OCI-LY1 (cell line): Measurements from ENCODE around the gene SAE1.
"Not testable (repeated sequence)": the region's sequence is repeated elsewhere in the genome, so short reads cannot be mapped to it uniquely, and the experiment has no call there.

Experiments
- H2AFZ ChIP-seq: fragments of 200-600 bp; sonication (generic), shearing (Covaris generic); 2 replicates; pipeline ENCODE4 v1.6.0; 2014; ENCODE audit warnings: antibody characterized with exemption, mild to moderate bottlenecking, low read length
- H3F3A ChIP-seq: fragments of 200-600 bp; sonication (generic), shearing (Covaris generic); 2 replicates; pipeline ENCODE4 v1.6.0; 2014; ENCODE audit warnings: mild to moderate bottlenecking, antibody characterized with exemption, low read length, moderate library complexity; ENCODE audit not compliant: insufficient read depth
- H3K27ac ChIP-seq: fragments of 200-600 bp; sonication (generic); 2 replicates; pipeline ENCODE4 v1.5.1; 2014; ENCODE audit warnings: low read length, mixed run types, mild to moderate bottlenecking, low read depth; ENCODE audit not compliant: poor library complexity, severe bottlenecking
- H3K27me3 ChIP-seq: fragments of 200-600 bp; sonication (generic); 2 replicates; pipeline ENCODE4 v1.6.0; 2014; ENCODE audit warnings: antibody characterized with exemption, mild to moderate bottlenecking, low read length, moderate library complexity; ENCODE audit not compliant: insufficient read depth
- H3K36me3 ChIP-seq: fragments of 200-600 bp; sonication (generic); 2 replicates; pipeline ENCODE4 v1.6.1; 2014; ENCODE audit warnings: mild to moderate bottlenecking, antibody characterized with exemption, low read length, moderate library complexity, mixed read lengths; ENCODE audit not compliant: insufficient read depth
- H3K4me1 ChIP-seq: fragments of 200-600 bp; sonication (generic); 2 replicates; pipeline ENCODE4 v1.5.1; 2014; ENCODE audit warnings: mild to moderate bottlenecking, low read length, moderate library complexity; ENCODE audit not compliant: insufficient read depth, severe bottlenecking
- H3K4me2 ChIP-seq: fragments of 200-600 bp; sonication (generic), shearing (Covaris generic); 2 replicates; pipeline ENCODE4 v1.6.1; 2014; ENCODE audit warnings: low read length
- H3K4me3 ChIP-seq: fragments of 200-600 bp; sonication (generic); 2 replicates; pipeline ENCODE4 v1.5.1; 2014; ENCODE audit warnings: low read length, low read depth, mild to moderate bottlenecking, mixed read lengths; ENCODE audit not compliant: poor library complexity, severe bottlenecking
- H3K79me2 ChIP-seq: fragments of 200-600 bp; shearing (Covaris generic); 2 replicates; pipeline ENCODE4 v1.6.1; 2016; ENCODE audit warnings: mixed run types, low read length, mixed read lengths; ENCODE audit not compliant: insufficient read depth
- H3K9ac ChIP-seq: fragments of 200-600 bp; sonication (generic), shearing (Covaris generic); 2 replicates; pipeline ENCODE4 v1.6.1; 2014; ENCODE audit warnings: mild to moderate bottlenecking, low read length, mixed read lengths
- H3K9me2 ChIP-seq: fragments of 200-600 bp; sonication (generic), shearing (Covaris generic); 2 replicates; pipeline ENCODE4 v1.6.1; 2014; ENCODE audit warnings: low read depth, mild to moderate bottlenecking, low read length, mixed read lengths
- H3K9me3 ChIP-seq: fragments of 200-600 bp; shearing (Covaris generic); 2 replicates; pipeline ENCODE4 v1.6.1; 2014; ENCODE audit warnings: low read length, mixed read lengths
- H4K20me1 ChIP-seq: fragments of 200-600 bp; sonication (generic), shearing (Covaris generic); 2 replicates; pipeline ENCODE4 v1.6.0; 2016; ENCODE audit warnings: mild to moderate bottlenecking, low read length; ENCODE audit not compliant: insufficient read depth
- EZH2 ChIP-seq: fragments of 200-600 bp; sonication (generic), shearing (Covaris generic); IDR thresholded peaks from 2 replicates; pipeline ENCODE4 v1.8.0; 2017; ENCODE audit warnings: borderline replicate concordance, mixed run types, mild to moderate bottlenecking, antibody characterized with exemption, low read length, moderate library complexity, mixed read lengths
- TF ChIP-seq, protein P1 (sequence below): fragments of 200-600 bp; sonication (generic), shearing (Covaris generic); IDR thresholded peaks from 2 replicates; pipeline ENCODE4 v1.5.1; 2017; ENCODE audit warnings: mild to moderate bottlenecking, antibody characterized with exemption, low read length, moderate library complexity, mixed read lengths

The SAE1 gene

DNA sequence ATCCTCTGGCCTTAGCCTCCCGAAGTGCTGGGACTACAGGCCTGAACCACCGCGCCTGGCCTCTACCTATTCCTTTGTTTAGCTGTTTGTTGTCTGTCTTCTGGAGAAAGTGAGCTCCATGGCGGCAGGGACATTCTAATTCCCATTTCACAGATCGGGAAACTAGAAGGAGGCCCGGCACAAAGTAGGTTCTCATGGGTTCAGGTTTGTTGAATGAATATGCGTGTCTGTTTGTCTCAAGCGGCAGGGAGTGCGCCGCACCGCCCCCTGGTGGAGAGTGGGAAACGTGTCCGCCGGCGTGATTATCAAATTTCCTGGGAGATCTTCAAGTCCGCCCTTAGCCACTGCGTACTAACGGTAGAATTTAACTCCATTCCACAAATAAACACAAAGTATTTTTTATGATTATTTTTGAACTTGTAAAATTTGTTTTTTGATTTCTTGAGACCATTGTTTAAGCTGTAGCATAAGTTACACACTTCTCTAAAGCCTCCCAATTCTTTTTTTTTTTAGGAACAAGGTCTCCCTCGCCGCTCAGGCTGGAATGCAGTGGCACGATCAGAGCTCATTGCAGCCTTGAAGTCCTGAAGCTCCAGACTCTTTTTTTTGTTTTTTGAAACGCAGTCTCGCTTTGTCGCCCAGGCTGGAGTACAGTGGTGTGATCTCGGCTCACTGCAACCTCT is 116.8 kb downstream of the SAE1 start:
- H3K27ac ChIP-seq = no peak overlapping the region
- no peaks in the 10 kb centered on the region for H3K79me2 ChIP-seq
- H3K36me3 ChIP-seq = no peaks in the 10 kb centered on the region
- H3K9me2 ChIP-seq = no peaks in the 10 kb centered on the region
- no peak for TF ChIP-seq EZH2
- TF ChIP-seq, protein P1, sequence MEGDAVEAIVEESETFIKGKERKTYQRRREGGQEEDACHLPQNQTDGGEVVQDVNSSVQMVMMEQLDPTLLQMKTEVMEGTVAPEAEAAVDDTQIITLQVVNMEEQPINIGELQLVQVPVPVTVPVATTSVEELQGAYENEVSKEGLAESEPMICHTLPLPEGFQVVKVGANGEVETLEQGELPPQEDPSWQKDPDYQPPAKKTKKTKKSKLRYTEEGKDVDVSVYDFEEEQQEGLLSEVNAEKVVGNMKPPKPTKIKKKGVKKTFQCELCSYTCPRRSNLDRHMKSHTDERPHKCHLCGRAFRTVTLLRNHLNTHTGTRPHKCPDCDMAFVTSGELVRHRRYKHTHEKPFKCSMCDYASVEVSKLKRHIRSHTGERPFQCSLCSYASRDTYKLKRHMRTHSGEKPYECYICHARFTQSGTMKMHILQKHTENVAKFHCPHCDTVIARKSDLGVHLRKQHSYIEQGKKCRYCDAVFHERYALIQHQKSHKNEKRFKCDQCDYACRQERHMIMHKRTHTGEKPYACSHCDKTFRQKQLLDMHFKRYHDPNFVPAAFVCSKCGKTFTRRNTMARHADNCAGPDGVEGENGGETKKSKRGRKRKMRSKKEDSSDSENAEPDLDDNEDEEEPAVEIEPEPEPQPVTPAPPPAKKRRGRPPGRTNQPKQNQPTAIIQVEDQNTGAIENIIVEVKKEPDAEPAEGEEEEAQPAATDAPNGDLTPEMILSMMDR = peak; percentile 92
- peaks cover 20% of the 10 kb centered on the region for H3K4me1 ChIP-seq
- H3K27me3 ChIP-seq = no peaks in the 10 kb centered on the region
- H4K20me1 ChIP-seq = no peaks in the 10 kb centered on the region
- no peak overlapping the region for H2AFZ ChIP-seq
- peaks cover 5% of the 10 kb centered on the region; the same call in 1 of the 2 replicates for H3F3A ChIP-seq
- no peak overlapping the region for H3K4me2 ChIP-seq
- no peak overlapping the region for H3K9ac ChIP-seq
- H3K4me3 ChIP-seq = no peak overlapping the region
- H3K9me3 ChIP-seq = no peaks in the 10 kb centered on the region

DNA sequence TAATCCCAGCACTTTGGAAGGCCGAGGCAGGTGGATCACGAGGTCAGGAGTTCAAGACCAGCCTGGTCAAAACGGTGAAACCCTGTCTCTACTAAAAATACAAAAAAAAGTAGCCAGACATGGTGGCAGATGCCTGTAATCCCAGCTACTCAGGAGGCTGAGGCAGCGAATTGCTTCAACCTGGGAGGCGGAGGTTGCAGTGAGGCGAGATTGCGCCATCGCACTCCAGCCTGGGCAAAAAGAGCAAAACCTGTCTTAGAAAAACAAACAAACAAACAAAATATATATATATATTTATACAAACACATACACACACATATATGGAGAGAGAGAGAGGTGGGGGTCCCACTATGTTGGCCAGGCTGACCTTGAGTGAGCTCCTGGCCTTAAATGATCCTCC is 122.4 kb downstream of the SAE1 start:
- H3K4me2 ChIP-seq, H3K9me3 ChIP-seq, H3K27me3 ChIP-seq, H3K79me2 ChIP-seq, H3K9ac ChIP-seq, H3K9me2 ChIP-seq, H3K27ac ChIP-seq, H2AFZ ChIP-seq, H3K4me3 ChIP-seq, H3K36me3 ChIP-seq, H4K20me1 ChIP-seq, H3F3A ChIP-seq: not testable (repeated sequence)
- peaks cover 12% of the 10 kb centered on the region for H3K4me1 ChIP-seq

DNA sequence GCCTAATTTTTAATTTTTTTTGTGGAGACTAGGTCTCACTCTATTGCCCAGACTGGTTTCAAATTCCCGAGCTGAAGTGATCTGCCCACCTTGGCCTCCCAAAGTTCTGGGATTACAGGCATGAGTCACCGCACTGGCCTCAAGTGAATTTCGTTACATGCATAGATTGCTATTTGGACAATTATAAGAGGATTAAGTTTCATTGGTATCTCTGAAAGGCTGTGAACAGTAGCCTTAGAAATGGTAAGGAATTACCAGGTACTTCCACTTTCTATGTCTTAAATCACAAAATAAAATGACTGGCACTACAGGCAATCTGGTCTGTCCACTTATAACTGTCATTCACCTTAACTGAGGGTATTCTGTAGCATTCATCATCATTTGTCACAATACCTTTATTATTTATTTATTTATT is 122.8 kb downstream of the SAE1 start:
- Histone ChIP-seq H3K9me2 (no peaks in the 10 kb centered on the region), H2AFZ (no peak overlapping the region), H3K27ac (no peak overlapping the region), H3K4me1 (peaks cover 16% of the 10 kb centered on the region), H3K9ac (no peak overlapping the region), H3K9me3 (no peaks in the 10 kb centered on the region), H3K4me3 (no peak overlapping the region), H3K79me2 (no peaks in the 10 kb centered on the region), H4K20me1 (no peaks in the 10 kb centered on the region), H3F3A (no peaks in the 10 kb centered on the region), H3K4me2 (no peak overlapping the region), H3K36me3 (no peaks in the 10 kb centered on the region), H3K27me3 (no peaks in the 10 kb centered on the region)
- TF ChIP-seq, protein P1 = no peak
- TF ChIP-seq EZH2 = no peak

DNA sequence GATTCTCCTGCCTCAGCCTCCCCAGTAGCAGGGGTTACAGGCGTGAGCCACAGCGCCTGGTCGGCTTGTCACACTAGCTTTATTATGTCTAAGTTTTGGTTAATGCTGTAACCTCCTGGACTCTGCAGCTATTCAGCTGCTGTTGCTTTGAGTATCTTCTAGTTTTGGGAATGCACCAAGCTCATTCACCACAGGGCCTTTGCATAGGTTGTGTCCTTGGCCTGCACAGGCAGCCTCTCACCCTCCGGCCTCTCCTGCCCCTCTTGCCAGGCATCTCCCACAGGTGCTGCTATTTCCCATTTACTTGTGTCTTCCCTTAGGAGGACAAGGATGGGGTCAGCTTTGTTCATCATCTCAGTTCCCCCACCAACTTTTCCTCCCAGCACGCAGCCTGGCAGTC is 123.3 kb downstream of the SAE1 start:
- peaks cover 16% of the 10 kb centered on the region for H3K4me1 ChIP-seq
- H3K9me3 ChIP-seq = no peaks in the 10 kb centered on the region
- H3K27me3 ChIP-seq = no peaks in the 10 kb centered on the region
- no peaks in the 10 kb centered on the region for H3K79me2 ChIP-seq
- H4K20me1 ChIP-seq = no peaks in the 10 kb centered on the region
- no peak overlapping the region for H3K4me3 ChIP-seq
- no peak for TF ChIP-seq EZH2
- H3K27ac ChIP-seq = no peak overlapping the region
- no peak overlapping the region for H3K4me2 ChIP-seq
- H3K9me2 ChIP-seq = no peaks in the 10 kb centered on the region
- no peaks in the 10 kb centered on the region for H3K36me3 ChIP-seq
- H3K9ac ChIP-seq = no peak overlapping the region
- H3F3A ChIP-seq = no peaks in the 10 kb centered on the region
- no peak overlapping the region for H2AFZ ChIP-seq
